Activated CD4-positive, alpha-beta T cell treated with anti-CD3 and anti-CD28 coated beads, Interleukin-2, amount 10 ng/mL, durations not matched to agents 24 days and 14 days (primary cell): ENCODE results near the gene PAK1. TPM values are rescaled to one million over a fixed set of nuclear protein-coding genes. Genes with fewer than 3 reads are reported as not detected.

Source experiments
- total RNA-seq: library from RNA; stranded (reverse); gene quantifications from 2 replicates; pipeline ENCODE4 v1.2.3, GENCODE V29; 2022

PAK1 gene
- total RNA-seq, 1 donor from 2014 or later: 32.1 TPM

Other genes starting within 250 kb of the PAK1 start
- gene GDPD4, start 172.4 kb downstream of the PAK1 start, total RNA-seq: not detected in 2 replicates
- gene AQP11, start 115.9 kb upstream of the PAK1 start, total RNA-seq: 0.38 and 0.65 TPM in 2 replicates
- gene CLNS1A, start 163.7 kb upstream of the PAK1 start, total RNA-seq: 177 and 186 TPM in 2 replicates